Stimulated activated CD4-positive, alpha-beta T cell treated with anti-CD3 and anti-CD28 coated beads, Interleukin-2, amount 100 ng/mL, for 24 hours (primary cell): ENCODE results near the gene CELF4.

ENCODE experiments used
- DNase-seq, 2 donors: peaks; one replicate each; pipeline ENCODE4 v3.0.0-alpha.2; 2020

The CELF4 gene

GRCh38 chr18:37457753-37458152, 107.8 kb downstream of the CELF4 start:
- no peak for DNase-seq

GRCh38 chr18:37457341-37457740, 108.3 kb downstream of the CELF4 start:
- no peak for DNase-seq

DNA sequence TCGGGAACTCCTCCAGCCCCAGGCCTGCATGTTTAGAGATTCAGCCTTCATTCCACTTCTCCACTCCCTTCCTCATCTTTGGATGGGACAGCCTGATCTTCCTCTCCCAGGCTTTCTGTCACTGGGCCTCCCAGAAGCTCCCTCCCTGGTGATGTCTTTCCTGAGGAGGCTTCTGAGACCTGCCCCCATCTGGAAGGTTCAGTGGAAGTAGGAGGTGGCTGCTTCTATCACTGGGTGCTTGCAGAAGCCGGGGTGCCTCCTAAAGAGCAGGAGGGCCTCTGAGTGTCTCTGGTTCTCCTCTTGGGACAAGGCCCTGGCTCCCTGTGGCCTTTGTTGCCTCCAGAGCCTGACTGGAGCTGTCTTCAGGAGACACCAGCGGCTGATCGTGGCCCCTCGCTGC, 108.7 kb downstream of the CELF4 start:
- DNase-seq = no peak

DNA sequence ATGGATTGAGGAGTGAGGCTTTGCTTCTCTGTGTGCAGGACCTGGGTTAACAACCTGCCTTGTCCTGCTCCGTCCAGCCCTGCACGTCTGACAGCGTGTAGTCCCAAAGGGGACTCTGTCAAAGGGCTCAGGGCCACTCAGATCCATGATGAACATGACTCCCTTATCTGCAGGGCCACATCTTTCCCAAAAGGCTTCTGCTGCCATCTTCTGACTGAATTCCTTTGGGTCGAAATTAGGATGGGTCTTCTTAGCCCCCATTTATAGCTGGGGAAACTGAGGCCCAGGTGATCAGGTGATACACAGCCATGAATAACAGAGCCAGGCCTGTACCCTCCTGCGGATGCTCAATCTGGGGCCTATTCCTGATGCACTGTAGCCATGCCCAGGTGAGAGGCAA, 109.2 kb downstream of the CELF4 start:
- no peak for DNase-seq

GRCh38 chr18:37453752-37454151, 111.8 kb downstream of the CELF4 start:
- DNase-seq = no peak

- no peak for DNase-seq
Measured at GRCh38 chr18:37452682-37453385, 112.8 kb downstream of the CELF4 start.

- no peak for DNase-seq
Measured at GRCh38 chr18:37452015-37452414, 113.6 kb downstream of the CELF4 start.

DNA sequence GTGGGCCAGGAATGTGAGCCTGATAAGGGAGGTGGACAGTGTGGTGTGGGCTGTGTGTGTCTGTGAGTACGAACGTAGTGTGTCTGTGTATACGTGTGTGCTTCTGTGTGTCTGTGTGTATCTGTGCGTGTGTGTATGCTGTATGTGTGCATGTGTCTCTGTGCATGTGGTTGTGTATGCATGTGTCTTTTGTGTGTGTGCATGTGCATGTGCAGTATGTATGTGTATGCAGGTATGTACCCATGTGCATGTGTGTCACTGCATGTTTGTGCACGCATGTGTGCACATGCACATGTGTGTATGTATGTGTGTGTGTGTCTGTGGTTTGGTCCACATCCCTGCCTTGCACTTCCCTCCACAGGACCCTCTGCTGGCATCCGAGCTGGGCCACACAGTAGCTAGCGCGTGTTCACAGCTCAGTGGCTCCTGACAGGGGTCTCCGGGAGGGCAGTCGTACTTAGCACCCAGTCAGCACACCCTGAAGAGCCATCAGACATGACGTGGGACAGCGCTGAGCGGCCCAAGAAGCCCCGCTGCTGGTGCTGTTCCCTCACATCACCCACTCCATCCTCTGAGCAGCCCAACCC, 114.3 kb downstream of the CELF4 start:
- no peak for DNase-seq

- DNase-seq = no peak
Measured at GRCh38 chr18:37450434-37451132, 115.0 kb downstream of the CELF4 start.

DNA sequence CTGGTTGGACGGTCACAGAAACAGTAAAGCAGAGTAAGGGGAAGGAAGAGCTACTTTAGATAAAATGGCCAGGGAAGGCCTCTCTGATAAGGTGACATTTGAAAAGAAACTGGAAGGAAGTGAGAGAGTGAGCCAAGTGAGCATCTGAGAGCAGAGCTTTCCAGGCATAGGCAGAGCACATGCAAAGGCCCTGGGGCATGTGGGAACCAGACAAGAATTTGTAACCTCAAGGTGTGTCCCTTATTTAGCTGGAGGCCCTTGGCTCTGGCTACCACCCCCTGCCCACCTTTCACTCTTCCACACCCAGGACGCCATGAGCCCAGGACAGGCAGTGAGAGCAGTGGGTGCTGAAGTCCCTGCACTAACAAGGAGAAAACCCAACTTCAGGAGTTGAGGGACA, 116.0 kb downstream of the CELF4 start:
- no peak for DNase-seq

DNA sequence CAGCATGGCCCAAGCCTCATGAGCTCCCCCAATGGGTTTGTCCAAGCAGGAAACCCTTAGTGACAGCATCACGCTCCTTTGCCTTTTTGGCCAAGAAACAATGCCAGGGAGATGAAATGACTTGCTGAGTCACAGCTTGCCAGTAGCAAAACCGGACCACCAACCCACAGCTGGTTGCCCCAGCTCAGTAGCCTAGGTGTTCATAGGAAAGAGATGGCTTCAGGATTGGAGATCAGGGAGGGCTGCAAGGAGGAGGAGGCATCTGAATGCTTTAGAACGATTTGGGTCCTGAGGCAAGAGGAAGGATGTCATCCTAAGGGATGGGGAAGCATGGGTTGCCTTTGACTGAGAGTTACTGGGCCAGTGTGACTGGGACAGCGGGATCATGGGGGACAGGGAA, 116.7 kb downstream of the CELF4 start:
- no peak for DNase-seq

- DNase-seq = no peak
Measured at GRCh38 chr18:37447962-37448888, 117.4 kb downstream of the CELF4 start.

- DNase-seq = no peak
Measured at GRCh38 chr18:37445836-37446235, 119.8 kb downstream of the CELF4 start.

DNA sequence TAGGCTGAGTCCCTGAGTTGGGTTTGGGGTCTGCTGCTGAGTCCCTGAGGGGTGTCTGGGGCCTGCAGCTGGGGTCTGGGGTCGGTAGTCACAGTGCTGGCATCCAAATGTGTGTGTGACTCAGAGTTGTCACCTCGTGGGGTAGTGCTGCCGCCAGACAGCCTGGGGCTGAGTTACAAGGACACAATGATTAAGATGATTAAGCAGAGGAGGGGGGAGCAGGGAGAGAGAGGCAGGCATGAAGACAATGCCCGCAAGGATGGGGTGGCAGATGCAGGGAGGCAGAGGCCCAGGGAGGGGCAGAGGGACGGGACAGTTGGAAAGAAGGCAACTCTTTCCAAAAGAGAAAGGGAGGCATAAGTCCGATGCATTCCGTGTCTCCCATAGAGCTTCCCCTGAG, 120.2 kb downstream of the CELF4 start:
- no peak for DNase-seq

DNA sequence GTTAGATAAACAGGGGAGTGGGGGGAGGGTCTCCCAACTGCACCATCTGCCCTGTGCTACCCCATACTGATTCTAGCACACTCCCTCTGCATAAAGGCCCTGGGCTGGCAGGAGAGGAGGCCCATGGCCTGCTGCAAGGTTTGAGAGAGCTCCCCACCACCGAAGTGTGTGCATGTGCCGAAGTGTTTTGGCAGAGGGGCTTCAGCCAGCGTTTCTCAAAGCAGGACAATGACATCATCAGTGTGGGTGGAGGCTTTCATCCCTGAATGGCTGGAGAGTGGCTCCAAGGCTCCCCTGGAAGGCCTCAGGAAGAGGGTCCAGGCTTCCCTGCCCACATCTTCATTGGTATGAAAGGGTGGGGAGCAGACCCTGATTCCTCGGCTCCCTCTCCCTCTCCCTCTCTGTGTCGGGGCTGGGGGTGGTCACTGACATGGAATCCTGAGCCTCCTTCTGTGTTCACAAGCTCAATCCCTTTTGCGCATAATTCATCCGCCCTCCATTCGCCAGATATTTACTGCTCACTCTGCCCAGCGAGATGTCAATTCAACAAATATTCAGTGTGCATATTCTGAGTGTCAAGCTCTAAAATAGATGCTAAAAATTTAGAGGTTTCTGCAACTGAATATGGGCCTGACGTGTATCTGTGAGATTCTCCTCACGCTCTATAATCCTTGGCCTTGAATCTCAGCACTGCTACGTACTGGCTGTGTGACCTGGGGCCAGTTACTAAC, 122.1 kb downstream of the CELF4 start:
- DNase-seq = no peak

- DNase-seq = no peak
Measured at GRCh38 chr18:37442477-37442876, 123.1 kb downstream of the CELF4 start.

GRCh38 chr18:37441821-37442220, 123.8 kb downstream of the CELF4 start:
- no peak for DNase-seq

DNA sequence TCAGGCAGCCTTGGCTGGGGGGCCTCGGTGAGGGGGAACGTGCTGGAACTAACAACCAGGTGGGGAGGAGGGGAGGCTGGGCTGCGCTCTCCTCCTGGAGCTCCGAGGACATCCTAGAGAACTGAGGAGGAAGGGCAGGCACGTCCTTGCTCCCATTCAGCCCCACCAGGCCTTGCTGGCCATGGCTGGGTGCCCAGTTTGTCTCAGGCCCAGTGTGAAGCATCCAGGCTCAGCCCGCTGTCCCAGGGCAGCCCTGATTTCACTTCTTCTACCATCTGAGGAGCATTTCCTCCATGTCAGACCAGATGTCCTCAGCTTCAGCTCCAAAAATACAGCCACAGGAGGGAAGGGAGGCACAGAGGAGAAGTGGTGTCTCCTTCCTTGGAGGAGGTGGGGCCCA, 125.4 kb downstream of the CELF4 start:
- no peak for DNase-seq

DNA sequence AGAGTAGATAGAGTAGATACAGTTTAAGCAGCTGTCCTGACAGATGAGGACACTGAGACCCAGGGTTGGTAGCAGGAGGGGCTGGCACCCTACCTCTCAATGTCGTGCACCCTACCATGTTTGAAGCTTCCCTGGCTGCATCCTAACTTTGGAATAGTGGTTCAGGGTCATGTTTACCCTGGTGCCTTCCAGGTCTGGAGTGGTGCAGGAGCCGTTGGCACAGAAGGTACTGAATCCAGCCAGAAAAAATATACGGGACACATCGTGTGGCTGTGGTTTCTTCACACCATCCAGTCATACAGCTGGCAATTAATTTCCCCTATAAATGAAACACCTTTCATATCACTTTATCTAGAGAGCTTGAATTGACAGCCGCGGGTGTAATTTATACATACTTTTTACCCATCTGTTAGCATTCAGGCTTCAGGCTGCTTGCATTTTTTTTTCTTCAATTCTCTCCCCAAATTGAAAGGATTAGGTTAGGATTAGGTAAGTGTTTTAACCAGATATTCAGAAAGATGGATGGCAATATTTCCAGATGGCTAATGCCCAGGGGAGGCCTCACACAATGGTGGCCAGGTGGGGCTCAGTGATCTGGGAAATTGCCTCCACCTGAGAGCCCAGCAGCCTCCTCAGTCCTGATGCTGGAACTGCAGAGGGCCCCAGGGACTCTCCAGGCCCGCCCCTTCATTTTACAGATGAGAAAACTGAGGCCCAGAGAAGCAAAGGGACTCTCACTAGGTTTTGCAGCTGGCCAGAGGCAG, 127.0 kb downstream of the CELF4 start:
- DNase-seq = no peak

- DNase-seq = no peak
Measured at GRCh38 chr18:37435996-37436395, 129.6 kb downstream of the CELF4 start.

DNA sequence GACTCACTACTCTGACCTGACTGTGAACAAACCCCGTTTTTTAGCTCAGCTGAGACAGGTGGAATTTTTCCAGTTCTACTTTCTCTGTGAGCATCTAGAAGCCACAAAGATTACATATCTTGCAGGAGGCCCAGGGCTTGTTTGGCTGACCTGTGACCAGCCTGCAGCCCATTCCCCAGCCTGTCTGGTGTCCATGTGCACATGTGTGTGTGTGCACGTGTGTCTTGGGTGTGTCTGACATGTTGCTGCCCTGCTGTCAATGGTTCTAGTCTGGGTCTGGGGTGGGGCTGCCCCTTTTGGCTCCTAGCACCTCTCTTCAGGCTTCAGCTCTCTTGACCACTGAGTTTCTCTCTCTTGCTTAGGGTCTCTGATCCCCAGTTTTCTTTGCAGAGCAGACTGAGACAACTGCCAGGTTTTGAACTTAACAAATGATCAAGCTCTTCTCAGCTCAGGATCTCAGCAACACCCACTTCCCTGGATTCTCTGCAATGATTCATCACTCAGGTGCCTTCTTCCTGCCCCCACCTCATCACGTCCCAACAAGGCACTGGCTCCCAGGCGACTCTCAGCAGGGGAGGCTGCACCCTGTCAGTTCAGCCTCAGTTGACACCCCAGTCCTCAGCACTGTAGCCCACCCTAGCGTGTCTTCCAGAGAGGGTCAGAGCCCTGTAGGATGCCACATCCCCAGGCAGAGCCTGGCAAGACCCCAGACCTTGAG, 130.3 kb downstream of the CELF4 start:
- no peak for DNase-seq
